ENCODE results near the gene DUSP23. TPM values are rescaled to one million over a fixed set of nuclear protein-coding genes. Genes with fewer than 3 reads are reported as not detected.

The DUSP23 gene
- total RNA-seq, 4 donors from 2014 or later = 43.2 to 75.2 (median 50.1) TPM

GRCh38 chr1:159829822-159830465 lies 49.2 kb downstream of the DUSP23 start:
- Histone ChIP-seq H3K27me3 (peaks cover 0 to 2% (median 0%) of the 10 kb centered on the region in 4 donors), H3K36me3 (peaks cover 0 to 13% (median 0%) of the 10 kb centered on the region in 4 donors), H3K27ac (replicated peaks in 1 of 4) (no peak overlapping the region), H3K4me1 (peaks cover 0 to 11% (median 0%) of the 10 kb centered on the region in 4 donors), H3K9me3 (no peaks in the 10 kb centered on the region), H3K4me3 (no peak overlapping the region)
- 83% methylated on average over 16 of the region's 18 CpGs for WGBS
- intact Hi-C loops (cut with DNase I) = no loop called here
- TF ChIP-seq POLR2A (IDR thresholded peaks at IDR 0.05; ENCODE audit: low read depth) = no peak
- no peak for TF ChIP-seq POLR2AphosphoS5 (IDR thresholded peaks at IDR 0.05)
- no peak for TF ChIP-seq EP300 (IDR thresholded peaks at IDR 0.05)
- TF ChIP-seq CTCF (IDR thresholded peaks at IDR 0.05) = no peak
- no peak for DNase-seq (ENCODE audit: extremely low spot score)

GRCh38 chr1:159830722-159831121 lies 50.0 kb downstream of the DUSP23 start:
- 76% methylated on average over 8 of the region's 8 CpGs for WGBS
- Histone ChIP-seq H3K9me3 (no peaks in the 10 kb centered on the region), H3K4me3 (no peak overlapping the region), H3K4me1 (peaks cover 0 to 11% (median 0%) of the 10 kb centered on the region in 4 donors), H3K27me3 (no peaks in the 10 kb centered on the region), H3K27ac (replicated peaks in 1 of 4) (no peak overlapping the region), H3K36me3 (peaks cover 0 to 21% (median 1%) of the 10 kb centered on the region in 4 donors)
- intact Hi-C loops (cut with DNase I) = no loop called here
- no peak for DNase-seq (ENCODE audit: extremely low spot score)
- TF ChIP-seq CTCF (IDR thresholded peaks at IDR 0.05) (no peak), POLR2A (IDR thresholded peaks at IDR 0.05; ENCODE audit: low read depth) (no peak), EP300 (IDR thresholded peaks at IDR 0.05) (no peak)

- no peak overlapping the region for H3K27ac ChIP-seq (replicated peaks in 1 of 4)
- no peak overlapping the region for H3K4me3 ChIP-seq
- intact Hi-C loops (cut with DNase I) = no loop called here
- WGBS = 56% methylated on average over 7 of the region's 7 CpGs
- DNase-seq (ENCODE audit: extremely low spot score) = no peak
- TF ChIP-seq POLR2A (IDR thresholded peaks at IDR 0.05; ENCODE audit: low read depth) (no peak), POLR2AphosphoS5 (IDR thresholded peaks at IDR 0.05) (no peak), EP300 (IDR thresholded peaks at IDR 0.05) (no peak), CTCF (IDR thresholded peaks at IDR 0.05) (no peak)
- no peaks in the 10 kb centered on the region for H3K9me3 ChIP-seq
- H3K36me3 ChIP-seq = peaks cover 0 to 28% (median 3%) of the 10 kb centered on the region in 4 donors
- no peaks in the 10 kb centered on the region for H3K27me3 ChIP-seq
- H3K4me1 ChIP-seq = peaks cover 0 to 11% (median 0%) of the 10 kb centered on the region in 4 donors
These were observed 50.8 kb downstream of the DUSP23 start for GRCh38 chr1:159831412-159832141.

Other genes starting within 250 kb of the DUSP23 start
- gene OR10J5, start 245.0 kb upstream of the DUSP23 start, total RNA-seq = not detected
- not detected for gene APCS, start 193.1 kb upstream of the DUSP23 start, total RNA-seq
- under 1 TPM in 3 of 4 donors, not detected in 1; 0.17 to 0.65 (median 0.42) TPM for gene CRP, start 66.4 kb upstream of the DUSP23 start, total RNA-seq
- under 1 TPM in 1 of 4 donors, not detected in 3; 0.45 TPM for gene FCRL6, start 21.4 kb downstream of the DUSP23 start, total RNA-seq
- 1 to 10 TPM; 1.9 to 8.4 (median 3.5) TPM for gene SLAMF8, start 45.9 kb downstream of the DUSP23 start, total RNA-seq
- gene VSIG8, start 81.7 kb downstream of the DUSP23 start, total RNA-seq = not detected
- under 1 TPM in 2 of 4 donors, not detected in 2; 0.17 to 0.32 TPM for gene CFAP45, start 119.2 kb downstream of the DUSP23 start, total RNA-seq
- gene TAGLN2, start 144.5 kb downstream of the DUSP23 start, total RNA-seq = 100 to 1,000 TPM; 125 to 276 (median 228) TPM
- under 1 TPM in 2 of 4 donors, not detected in 2; 0.17 to 0.23 TPM for gene IGSF9, start 164.7 kb downstream of the DUSP23 start, total RNA-seq
- gene SLAMF9, start 173.3 kb downstream of the DUSP23 start, total RNA-seq = not detected